MM.1S (cell line): ENCODE measurements around the gene SH3PXD2A.

Experiments used
- DNase-seq: peaks from one replicate; pipeline ENCODE4 v3.0.0-alpha.2; 2015
- H2AFZ ChIP-seq: fragments of 300-600 bp; sonication (generic); 2 replicates; pipeline ENCODE4 v1.6.0; 2016; ENCODE audit warnings: antibody characterized with exemption, low read length
- H3F3A ChIP-seq: fragments of 300-600 bp; sonication (generic); 2 replicates; pipeline ENCODE4 v1.6.1; 2016; ENCODE audit warnings: mild to moderate bottlenecking, antibody characterized with exemption, low read length, moderate library complexity, mixed read lengths; ENCODE audit not compliant: insufficient read depth
- H3K27ac ChIP-seq: fragments of 300-600 bp; sonication (generic); 2 replicates; pipeline ENCODE4 v1.5.1; 2016; ENCODE audit warnings: mild to moderate bottlenecking, low read length
- H3K27me3 ChIP-seq: fragments of 300-600 bp; sonication (generic); replicated peaks from 2 replicates; pipeline ENCODE4 v1.6.0; 2016; ENCODE audit warnings: low read length; ENCODE audit not compliant: insufficient read depth
- H3K36me3 ChIP-seq: fragments of 300-600 bp; sonication (generic); replicated peaks from 2 replicates; pipeline ENCODE4 v1.6.1; 2016; ENCODE audit warnings: mild to moderate bottlenecking, low read length, mixed read lengths; ENCODE audit not compliant: insufficient read depth
- H3K4me1 ChIP-seq: fragments of 300-600 bp; sonication (generic); 2 replicates; pipeline ENCODE4 v1.6.1; 2016; ENCODE audit warnings: low read length, mixed read lengths
- H3K4me2 ChIP-seq: fragments of 300-600 bp; sonication (generic); 2 replicates; pipeline ENCODE4 v1.6.0; 2016; ENCODE audit warnings: low read depth, low read length
- H3K4me3 ChIP-seq: fragments of 300-600 bp; sonication (generic); 2 replicates; pipeline ENCODE4 v1.5.1; 2016; ENCODE audit warnings: low read length, mixed read lengths
- H3K79me2 ChIP-seq: fragments of 300-600 bp; sonication (generic); 2 replicates; pipeline ENCODE4 v1.6.1; 2016; ENCODE audit warnings: mixed run types, low read length, mixed read lengths
- H3K9ac ChIP-seq: fragments of 300-600 bp; sonication (generic); 2 replicates; pipeline ENCODE4 v1.6.1; 2016; ENCODE audit warnings: low read length, mixed read lengths
- H3K9me2 ChIP-seq: fragments of 300-600 bp; sonication (generic); replicated peaks from 2 replicates; pipeline ENCODE4 v1.6.1; 2016; ENCODE audit warnings: mild to moderate bottlenecking, low read length, mixed read lengths; ENCODE audit not compliant: insufficient read depth
- H3K9me3 ChIP-seq: fragments of 300-600 bp; sonication (generic); replicated peaks from 2 replicates; pipeline ENCODE4 v1.6.1; 2016; ENCODE audit warnings: mild to moderate bottlenecking, low read length, mixed read lengths; ENCODE audit not compliant: insufficient read depth
- H4K20me1 ChIP-seq: fragments of 300-600 bp; sonication (generic); 2 replicates; pipeline ENCODE4 v1.6.1; 2016; ENCODE audit warnings: mild to moderate bottlenecking, low read length, moderate library complexity, mixed read lengths; ENCODE audit not compliant: insufficient read depth
- CTCF ChIP-seq: fragments of 300-600 bp; sonication (generic); IDR thresholded peaks from 2 replicates; pipeline ENCODE4 v1.5.1; 2016; ENCODE audit warnings: antibody characterized with exemption, low read length, mixed read lengths
- EZH2 ChIP-seq: fragments of 300-600 bp; sonication (generic); optimal IDR thresholded peaks from 2 replicates; pipeline ENCODE3; 2017; ENCODE audit warnings: low read depth, mild to moderate bottlenecking, antibody characterized with exemption, low read length, mixed read lengths
- EZH2phosphoT487 ChIP-seq: fragments of 300-600 bp; sonication (generic); IDR thresholded peaks from 2 replicates; pipeline ENCODE4 v1.6.1; 2018; ENCODE audit warnings: antibody characterized with exemption, low read length

SH3PXD2A gene

DNA sequence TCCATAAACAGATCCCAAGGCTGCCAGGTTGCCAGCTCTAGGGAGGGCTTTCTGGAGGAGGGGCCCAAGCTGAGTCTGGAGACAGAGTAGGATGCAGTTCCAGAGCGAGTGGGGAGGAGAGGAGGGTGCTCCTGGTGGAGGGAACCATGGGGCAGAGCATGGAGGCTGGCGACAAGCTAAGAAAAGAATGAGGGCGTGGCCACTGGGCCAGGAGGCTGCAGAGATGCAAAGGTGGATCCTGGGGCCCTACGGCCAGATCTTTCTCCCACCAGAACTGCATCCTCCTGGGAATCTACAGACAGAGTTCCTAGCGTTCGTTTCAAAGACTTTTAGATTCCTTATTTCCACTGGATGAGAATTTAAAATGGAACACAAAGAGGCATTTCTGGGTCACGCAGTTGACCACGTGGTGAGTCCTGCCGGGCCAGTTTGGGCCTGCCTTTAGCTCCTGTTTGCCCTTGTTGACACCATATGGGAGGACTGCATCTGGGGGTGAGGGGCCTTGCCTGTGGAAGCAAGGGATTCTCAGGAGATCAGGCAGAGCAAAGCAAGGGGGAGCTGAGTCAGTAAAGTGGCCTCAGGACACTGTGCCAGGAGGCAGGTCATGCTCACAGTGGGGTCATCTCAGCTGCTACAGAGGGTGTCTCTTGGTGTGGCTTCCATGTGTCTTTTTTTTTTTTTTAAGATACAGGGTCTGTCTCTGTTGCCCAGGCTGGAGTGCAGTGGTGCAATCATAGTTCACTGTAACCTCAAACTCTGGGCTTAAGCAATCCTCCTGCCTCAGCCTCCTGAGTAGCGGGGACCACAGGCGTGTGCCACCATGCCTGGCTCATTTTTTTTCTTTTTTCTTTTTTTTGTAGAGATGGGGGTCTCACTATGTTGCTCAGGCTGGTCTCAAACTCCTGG, 137.8 kb downstream of the SH3PXD2A start:
- TF ChIP-seq CTCF (no peak), EZH2 (no peak), EZH2phosphoT487 (no peak)
- Histone ChIP-seq H3K27me3 (no peaks in the 10 kb centered on the region), H3K4me1 (no peaks in the 10 kb centered on the region), H3K27ac (no peak overlapping the region), H3K79me2 (no peaks in the 10 kb centered on the region), H3K36me3 (no peaks in the 10 kb centered on the region), H3K9me2 (no peaks in the 10 kb centered on the region), H3F3A (no peaks in the 10 kb centered on the region), H4K20me1 (no peaks in the 10 kb centered on the region), H3K4me2 (no peak overlapping the region), H3K4me3 (no peak overlapping the region), H3K9me3 (no peaks in the 10 kb centered on the region), H2AFZ (no peak overlapping the region), H3K9ac (no peak overlapping the region)
- DNase-seq: no peak

DNA sequence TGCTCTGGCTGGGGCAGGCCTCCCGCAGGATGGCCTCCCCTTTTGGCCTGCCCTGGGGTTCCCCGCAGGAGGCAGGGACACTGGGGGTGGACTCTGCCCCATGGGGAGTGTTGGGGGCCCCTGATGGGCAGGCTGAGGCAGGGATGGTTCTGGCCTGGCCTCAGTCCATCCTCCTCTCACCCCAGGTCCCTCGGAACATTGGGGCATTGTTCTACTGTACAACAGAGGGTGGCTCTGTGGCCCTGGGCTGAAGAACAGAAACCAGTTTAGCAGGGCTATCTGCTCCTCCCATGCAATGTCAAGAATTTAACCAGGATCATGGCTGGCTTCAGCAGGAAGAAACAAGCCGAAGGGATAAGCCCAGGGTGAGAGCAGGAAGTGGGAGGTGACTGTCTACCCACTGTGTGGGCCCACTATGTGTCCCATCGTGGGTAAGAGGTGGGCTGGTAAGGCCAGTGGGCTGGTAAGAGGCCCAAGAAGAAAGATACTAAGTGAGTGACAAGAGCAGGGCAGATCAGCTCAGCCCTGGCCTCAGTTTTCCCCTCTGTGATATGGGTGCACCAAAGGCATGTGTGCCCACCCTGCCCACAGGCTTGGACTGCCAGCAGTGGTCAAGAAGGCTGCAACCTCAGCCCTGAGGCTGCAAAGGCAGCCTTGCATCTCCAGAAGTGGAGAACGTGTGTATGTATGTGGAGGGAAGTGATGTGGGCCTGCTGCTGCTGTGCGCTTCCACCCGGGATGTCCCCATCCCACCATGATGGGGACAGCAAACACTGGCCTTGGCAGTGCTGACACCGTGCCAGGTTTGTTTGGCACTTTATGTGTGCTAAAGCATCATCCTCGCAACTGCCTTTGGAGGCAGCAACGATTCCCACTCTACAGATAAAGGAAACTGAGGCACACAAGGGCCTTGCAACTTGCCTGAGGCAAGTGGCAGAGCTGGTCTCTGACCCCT, 138.9 kb downstream of the SH3PXD2A start:
- no peak for DNase-seq
- Histone ChIP-seq H4K20me1 (no peaks in the 10 kb centered on the region), H3K4me3 (no peak overlapping the region), H3K36me3 (no peaks in the 10 kb centered on the region), H3K27me3 (no peaks in the 10 kb centered on the region), H3F3A (no peaks in the 10 kb centered on the region), H3K79me2 (no peaks in the 10 kb centered on the region), H3K4me2 (no peak overlapping the region), H3K9ac (no peak overlapping the region), H3K27ac (no peak overlapping the region), H3K4me1 (no peaks in the 10 kb centered on the region), H3K9me2 (no peaks in the 10 kb centered on the region), H3K9me3 (no peaks in the 10 kb centered on the region), H2AFZ (no peak overlapping the region)
- no peak for TF ChIP-seq EZH2
- TF ChIP-seq EZH2phosphoT487: no peak

- no peak overlapping the region for H2AFZ ChIP-seq
- no peaks in the 10 kb centered on the region for H3K4me1 ChIP-seq
- TF ChIP-seq CTCF (no peak), EZH2phosphoT487 (no peak), EZH2 (no peak)
- no peaks in the 10 kb centered on the region for H3K36me3 ChIP-seq
- no peak for DNase-seq
- no peak overlapping the region for H3K9ac ChIP-seq
- H3K27me3 ChIP-seq: no peaks in the 10 kb centered on the region
- no peaks in the 10 kb centered on the region for H3K9me2 ChIP-seq
- no peaks in the 10 kb centered on the region for H3F3A ChIP-seq
- H3K4me3 ChIP-seq: no peak overlapping the region
- H3K4me2 ChIP-seq: no peak overlapping the region
- no peaks in the 10 kb centered on the region for H3K9me3 ChIP-seq
- H3K27ac ChIP-seq: no peak overlapping the region
- no peaks in the 10 kb centered on the region for H3K79me2 ChIP-seq
- no peaks in the 10 kb centered on the region for H4K20me1 ChIP-seq
These were observed 139.9 kb downstream of the SH3PXD2A start for GRCh38 chr10:103715430-103715829.
